ENCODE data around the gene USP16. TPM values are rescaled to one million over a fixed set of nuclear protein-coding genes. Genes with fewer than 3 reads are reported as not detected.

Gene USP16
- total RNA-seq, 1 donor from 2014 or later: 33.7 TPM

- Histone ChIP-seq H3K4me3 (peak overlapping the region; percentile 73), H3K9me3 (replicated peaks) (no peaks in the 10 kb centered on the region), H3K27ac (replicated peaks) (peak overlapping the region; percentile 92), H3K27me3 (ENCODE audit: low read depth) (no peaks in the 10 kb centered on the region), H3K4me1 (peaks cover 39% of the 10 kb centered on the region), H3K36me3 (no peaks in the 10 kb centered on the region)
- intact Hi-C loops (cut with micrococcal nuclease): no loop called here
- TF ChIP-seq, protein P1, sequence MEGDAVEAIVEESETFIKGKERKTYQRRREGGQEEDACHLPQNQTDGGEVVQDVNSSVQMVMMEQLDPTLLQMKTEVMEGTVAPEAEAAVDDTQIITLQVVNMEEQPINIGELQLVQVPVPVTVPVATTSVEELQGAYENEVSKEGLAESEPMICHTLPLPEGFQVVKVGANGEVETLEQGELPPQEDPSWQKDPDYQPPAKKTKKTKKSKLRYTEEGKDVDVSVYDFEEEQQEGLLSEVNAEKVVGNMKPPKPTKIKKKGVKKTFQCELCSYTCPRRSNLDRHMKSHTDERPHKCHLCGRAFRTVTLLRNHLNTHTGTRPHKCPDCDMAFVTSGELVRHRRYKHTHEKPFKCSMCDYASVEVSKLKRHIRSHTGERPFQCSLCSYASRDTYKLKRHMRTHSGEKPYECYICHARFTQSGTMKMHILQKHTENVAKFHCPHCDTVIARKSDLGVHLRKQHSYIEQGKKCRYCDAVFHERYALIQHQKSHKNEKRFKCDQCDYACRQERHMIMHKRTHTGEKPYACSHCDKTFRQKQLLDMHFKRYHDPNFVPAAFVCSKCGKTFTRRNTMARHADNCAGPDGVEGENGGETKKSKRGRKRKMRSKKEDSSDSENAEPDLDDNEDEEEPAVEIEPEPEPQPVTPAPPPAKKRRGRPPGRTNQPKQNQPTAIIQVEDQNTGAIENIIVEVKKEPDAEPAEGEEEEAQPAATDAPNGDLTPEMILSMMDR (IDR thresholded peaks at IDR 0.05; ENCODE audit: borderline replicate concordance): no peak
- DNase-seq: no peak
Observed at GRCh38 chr21:28991861-28992525, 32.5 kb upstream of the USP16 start.

DNA sequence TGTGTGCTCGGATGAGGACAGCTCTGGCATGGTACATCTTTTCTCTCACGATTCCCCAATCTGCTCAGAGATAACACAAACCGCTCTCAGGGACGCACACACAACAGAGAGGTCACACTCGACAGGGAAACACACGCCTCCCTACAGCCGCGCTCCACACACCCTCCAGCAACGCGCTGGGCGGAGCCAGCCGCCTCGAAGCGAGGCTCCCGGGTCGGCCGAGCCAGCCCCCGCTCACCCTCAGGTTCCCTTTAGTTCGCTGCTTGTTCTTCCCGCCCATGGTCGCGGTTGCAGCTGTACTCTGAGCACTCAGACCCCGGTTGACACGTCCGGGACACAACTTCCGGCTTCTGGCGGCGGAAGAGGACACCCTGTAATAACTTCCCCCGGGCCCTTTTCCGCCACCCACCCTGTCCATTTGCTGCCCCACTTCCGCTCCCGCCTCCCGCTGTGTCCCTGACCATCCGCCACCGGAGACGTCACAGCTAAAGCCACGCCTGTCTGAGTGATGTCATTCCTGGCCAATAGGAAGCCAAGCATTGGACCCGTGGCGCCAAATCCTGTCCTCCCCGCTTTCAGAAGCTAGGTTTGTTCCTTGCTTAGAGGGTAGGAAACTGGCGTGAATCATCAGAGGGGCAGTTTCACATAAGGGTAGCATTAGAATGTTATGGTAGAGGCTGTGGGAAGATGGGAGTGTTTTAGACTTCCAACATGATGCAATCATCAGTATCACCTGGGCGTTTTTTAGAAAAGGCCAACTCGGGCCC lies 31.8 kb upstream of the USP16 start, which contains the start of gene LTN1:
Gene LTN1, minus strand, starts transcription at position 352 of the 767 bp plus-strand sequence. Its CDS starts 72 bp downstream, at position 280.
- peak; percentile 98 for DNase-seq
- H3K27ac ChIP-seq (replicated peaks): peak within 1 kb of the TSS; percentile 92
- no peaks in the 10 kb centered on the region for H3K9me3 ChIP-seq (replicated peaks)
- H3K36me3 ChIP-seq: peaks cover 3% of the 10 kb centered on the region
- H3K4me1 ChIP-seq: peaks cover 36% of the 10 kb centered on the region
- TF ChIP-seq, protein P1 (IDR thresholded peaks at IDR 0.05; ENCODE audit: borderline replicate concordance): peak; percentile 28
- H3K4me3 ChIP-seq: peak within 1 kb of the TSS; percentile 73
- intact Hi-C loops (cut with micrococcal nuclease): no loop called here
- no peaks in the 10 kb centered on the region for H3K27me3 ChIP-seq (ENCODE audit: low read depth)

DNA sequence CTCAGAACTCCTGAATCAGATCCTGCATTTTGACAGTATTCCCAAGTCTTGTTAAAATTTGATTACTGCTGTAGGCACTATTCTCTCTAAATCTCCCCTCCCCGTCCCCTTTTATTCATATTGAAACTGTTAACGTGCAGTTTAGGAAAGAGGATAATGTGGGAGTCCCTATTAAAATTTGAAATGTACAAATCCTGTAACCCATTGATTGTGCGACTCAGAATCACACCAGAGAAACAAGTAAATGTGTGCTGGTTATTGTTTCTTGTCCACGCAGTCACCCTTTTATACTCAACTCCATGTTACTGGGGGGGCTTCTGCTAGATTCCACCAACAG lies 31.2 kb upstream of the USP16 start:
- no peaks in the 10 kb centered on the region for H3K27me3 ChIP-seq (ENCODE audit: low read depth)
- peaks cover 36% of the 10 kb centered on the region for H3K4me1 ChIP-seq
- no peaks in the 10 kb centered on the region for H3K9me3 ChIP-seq (replicated peaks)
- DNase-seq: no peak
- peaks cover 3% of the 10 kb centered on the region for H3K36me3 ChIP-seq
- H3K4me3 ChIP-seq: peak overlapping the region; percentile 73
- H3K27ac ChIP-seq (replicated peaks): peak overlapping the region; percentile 92
- TF ChIP-seq, protein P1 (IDR thresholded peaks at IDR 0.05; ENCODE audit: borderline replicate concordance): no peak
- intact Hi-C loops (cut with micrococcal nuclease): no loop called here

- TF ChIP-seq, protein P1 (IDR thresholded peaks at IDR 0.05; ENCODE audit: borderline replicate concordance): no peak
- peak; percentile 95 for DNase-seq
- Histone ChIP-seq H3K27ac (replicated peaks) (peak overlapping the region; percentile 95), H3K4me3 (peak overlapping the region; percentile 75), H3K9me3 (replicated peaks) (no peaks in the 10 kb centered on the region), H3K27me3 (ENCODE audit: low read depth) (no peaks in the 10 kb centered on the region), H3K36me3 (peaks cover 14% of the 10 kb centered on the region), H3K4me1 (peaks cover 20% of the 10 kb centered on the region)
- intact Hi-C loops (cut with micrococcal nuclease): no loop called here
Observed at GRCh38 chr21:29002442-29003144, 21.9 kb upstream of the USP16 start.

DNA sequence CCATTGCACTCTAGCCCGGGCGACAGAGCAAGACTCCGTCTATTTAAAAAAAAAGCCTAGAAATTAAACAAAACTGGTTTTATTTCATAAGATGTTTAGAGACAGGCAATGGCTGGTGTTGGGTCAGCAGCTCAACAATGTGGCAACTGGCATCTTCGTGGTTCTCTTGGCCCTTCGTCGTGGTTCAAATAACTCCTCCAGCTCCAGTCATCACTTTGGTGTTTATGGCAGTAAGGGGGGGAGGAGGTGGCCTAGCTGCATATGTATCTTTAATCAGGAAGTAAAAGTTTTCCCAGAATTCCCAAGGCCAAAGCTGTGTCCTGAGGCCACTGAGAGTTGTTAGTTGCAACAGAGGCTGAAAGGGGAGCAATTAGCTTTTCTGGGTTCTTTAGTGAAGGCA lies 18.8 kb upstream of the USP16 start:
- H3K27me3 ChIP-seq (ENCODE audit: low read depth): no peaks in the 10 kb centered on the region
- DNase-seq: no peak
- H3K27ac ChIP-seq (replicated peaks): no peak overlapping the region
- H3K4me3 ChIP-seq: no peak overlapping the region
- intact Hi-C loops (cut with micrococcal nuclease): no loop called here
- H3K4me1 ChIP-seq: peaks cover 20% of the 10 kb centered on the region
- peaks cover 25% of the 10 kb centered on the region for H3K36me3 ChIP-seq
- no peaks in the 10 kb centered on the region for H3K9me3 ChIP-seq (replicated peaks)
- TF ChIP-seq, protein P1 (IDR thresholded peaks at IDR 0.05; ENCODE audit: borderline replicate concordance): no peak

Measured in left ventricle myocardium inferior (tissue), 1 donor.